ENCODE data around the gene MX2.

Gene MX2

DNA sequence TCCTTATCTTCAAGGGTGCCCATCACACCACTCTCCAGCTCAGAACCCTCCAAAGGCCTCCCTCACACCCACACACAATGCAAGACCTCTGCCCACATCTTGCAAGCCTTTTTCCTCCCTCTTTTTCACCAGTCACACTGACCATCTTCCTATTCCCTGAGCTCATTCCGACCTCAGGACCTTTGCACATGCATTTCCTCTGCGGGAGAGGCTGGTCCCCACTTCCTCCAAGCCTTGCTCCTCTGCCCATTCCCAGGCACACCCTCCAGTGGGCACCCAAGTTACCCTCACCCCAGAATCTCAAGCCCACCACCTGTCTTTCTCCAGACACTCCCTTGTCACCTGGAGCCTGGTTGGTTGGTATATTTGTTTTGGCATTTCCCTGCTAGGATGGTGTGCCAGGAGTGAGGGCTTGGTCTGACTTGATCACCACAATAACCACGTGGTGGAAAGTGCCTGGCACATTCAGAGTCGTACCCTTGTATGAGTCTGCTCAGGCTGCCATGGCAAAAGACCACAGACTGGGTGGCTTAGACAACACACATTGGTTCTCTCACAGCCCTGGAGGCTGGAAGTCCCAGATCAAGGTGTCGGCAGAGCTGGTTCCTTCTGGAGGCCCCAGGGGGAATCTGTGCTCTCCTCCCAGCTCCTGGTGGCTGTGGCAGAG lies 13.2 kb downstream of the MX2 start:
- peaks cover 3% of the 10 kb centered on the region for H3K36me3 ChIP-seq (replicated peaks; ENCODE audit: low read depth, low read length)
- no peaks in the 10 kb centered on the region for H3K27me3 ChIP-seq (ENCODE audit: low read depth, low read length)
- H4K20me1 ChIP-seq (ENCODE audit: insufficient read depth, low read length), result no peaks in the 10 kb centered on the region; the same call in 1 of the 2 replicates
- peaks cover 12% of the 10 kb centered on the region; the same call in 1 of the 2 replicates for H3K4me1 ChIP-seq (ENCODE audit: low read length)
- TF ChIP-seq, protein P1, sequence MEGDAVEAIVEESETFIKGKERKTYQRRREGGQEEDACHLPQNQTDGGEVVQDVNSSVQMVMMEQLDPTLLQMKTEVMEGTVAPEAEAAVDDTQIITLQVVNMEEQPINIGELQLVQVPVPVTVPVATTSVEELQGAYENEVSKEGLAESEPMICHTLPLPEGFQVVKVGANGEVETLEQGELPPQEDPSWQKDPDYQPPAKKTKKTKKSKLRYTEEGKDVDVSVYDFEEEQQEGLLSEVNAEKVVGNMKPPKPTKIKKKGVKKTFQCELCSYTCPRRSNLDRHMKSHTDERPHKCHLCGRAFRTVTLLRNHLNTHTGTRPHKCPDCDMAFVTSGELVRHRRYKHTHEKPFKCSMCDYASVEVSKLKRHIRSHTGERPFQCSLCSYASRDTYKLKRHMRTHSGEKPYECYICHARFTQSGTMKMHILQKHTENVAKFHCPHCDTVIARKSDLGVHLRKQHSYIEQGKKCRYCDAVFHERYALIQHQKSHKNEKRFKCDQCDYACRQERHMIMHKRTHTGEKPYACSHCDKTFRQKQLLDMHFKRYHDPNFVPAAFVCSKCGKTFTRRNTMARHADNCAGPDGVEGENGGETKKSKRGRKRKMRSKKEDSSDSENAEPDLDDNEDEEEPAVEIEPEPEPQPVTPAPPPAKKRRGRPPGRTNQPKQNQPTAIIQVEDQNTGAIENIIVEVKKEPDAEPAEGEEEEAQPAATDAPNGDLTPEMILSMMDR (IDR thresholded peaks at IDR 0.05; ENCODE audit: low read depth, low read length), result no peak
- TF ChIP-seq EZH2phosphoT487 (IDR thresholded peaks at IDR 0.05; ENCODE audit: low read depth), result no peak
- H3K27ac ChIP-seq (ENCODE audit: low read length), result no peak overlapping the region
- H2AFZ ChIP-seq (ENCODE audit: low read depth, low read length), result no peak overlapping the region
- H3K79me2 ChIP-seq (ENCODE audit: low read length), result peaks cover 58% of the 10 kb centered on the region
- H3K9me3 ChIP-seq (ENCODE audit: insufficient read depth, low read length), result no peaks in the 10 kb centered on the region
- H3K9ac ChIP-seq (ENCODE audit: low read length), result no peak overlapping the region
- no peak overlapping the region for H3K4me2 ChIP-seq (ENCODE audit: low read length)
- H3K4me3 ChIP-seq (ENCODE audit: low read length), result no peak overlapping the region

DNA sequence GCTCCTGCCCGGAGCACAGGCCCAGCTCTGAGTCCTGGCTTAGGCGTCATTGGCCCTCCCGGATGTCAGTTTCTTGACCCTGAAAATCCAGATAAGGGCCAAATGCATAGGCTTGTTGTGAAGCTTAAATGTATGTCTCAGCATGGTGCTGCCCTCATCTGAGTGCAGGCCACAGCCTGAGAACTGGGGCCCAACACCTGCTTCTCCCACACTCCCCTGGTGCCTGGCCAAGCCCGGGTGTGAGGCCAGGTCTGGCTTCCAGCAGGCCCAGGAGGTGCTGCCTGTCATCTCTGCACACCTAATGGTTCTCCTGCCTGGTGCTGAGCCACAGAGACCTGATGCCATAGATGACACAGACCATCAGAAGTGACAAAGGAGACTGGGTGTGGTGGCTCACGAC lies 14.0 kb downstream of the MX2 start:
- H3K36me3 ChIP-seq (replicated peaks; ENCODE audit: low read depth, low read length), result peaks cover 3% of the 10 kb centered on the region
- peaks cover 49% of the 10 kb centered on the region for H3K79me2 ChIP-seq (ENCODE audit: low read length)
- no peak overlapping the region for H3K27ac ChIP-seq (ENCODE audit: low read length)
- no peak overlapping the region for H2AFZ ChIP-seq (ENCODE audit: low read depth, low read length)
- H3K9ac ChIP-seq (ENCODE audit: low read length), result no peak overlapping the region
- no peaks in the 10 kb centered on the region for H3K27me3 ChIP-seq (ENCODE audit: low read depth, low read length)
- H3K4me1 ChIP-seq (ENCODE audit: low read length), result peaks cover 12% of the 10 kb centered on the region; the same call in 1 of the 2 replicates
- TF ChIP-seq, protein P1 (IDR thresholded peaks at IDR 0.05; ENCODE audit: low read depth, low read length), result no peak
- no peak for TF ChIP-seq EZH2phosphoT487 (IDR thresholded peaks at IDR 0.05; ENCODE audit: low read depth)
- H3K4me2 ChIP-seq (ENCODE audit: low read length), result no peak overlapping the region
- H4K20me1 ChIP-seq (ENCODE audit: insufficient read depth, low read length), result no peaks in the 10 kb centered on the region; the same call in 1 of the 2 replicates
- H3K4me3 ChIP-seq (ENCODE audit: low read length), result no peak overlapping the region
- no peaks in the 10 kb centered on the region for H3K9me3 ChIP-seq (ENCODE audit: insufficient read depth, low read length)

DNA sequence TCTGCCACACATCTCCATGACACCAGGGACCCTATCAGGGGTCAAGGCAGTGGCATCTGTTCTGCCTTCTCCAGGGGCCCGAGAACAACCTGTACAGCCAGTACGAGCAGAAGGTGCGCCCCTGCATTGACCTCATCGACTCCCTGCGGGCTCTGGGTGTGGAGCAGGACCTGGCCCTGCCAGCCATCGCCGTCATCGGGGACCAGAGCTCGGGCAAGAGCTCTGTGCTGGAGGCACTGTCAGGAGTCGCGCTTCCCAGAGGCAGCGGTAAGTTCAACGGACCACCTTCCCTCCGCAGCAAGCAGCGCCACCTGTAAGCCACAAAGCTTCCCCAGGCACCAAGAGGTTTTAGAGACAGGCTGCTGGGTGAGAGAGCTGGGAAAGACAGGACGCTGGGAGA lies 15.9 kb downstream of the MX2 start:
- TF ChIP-seq, protein P1 (IDR thresholded peaks at IDR 0.05; ENCODE audit: low read depth, low read length), result no peak
- no peak for TF ChIP-seq EZH2phosphoT487 (IDR thresholded peaks at IDR 0.05; ENCODE audit: low read depth)
- no peaks in the 10 kb centered on the region for H3K9me3 ChIP-seq (ENCODE audit: insufficient read depth, low read length)

GRCh38 chr21:41378849-41379248 lies 17.0 kb downstream of the MX2 start:
- Histone ChIP-seq H3K27me3 (ENCODE audit: low read depth, low read length) (no peaks in the 10 kb centered on the region), H3K9me3 (ENCODE audit: insufficient read depth, low read length) (no peaks in the 10 kb centered on the region), H3K27ac (ENCODE audit: low read length) (no peak overlapping the region), H3K4me1 (ENCODE audit: low read length) (no peaks in the 10 kb centered on the region), H3K36me3 (replicated peaks; ENCODE audit: low read depth, low read length) (peaks cover 12% of the 10 kb centered on the region), H4K20me1 (ENCODE audit: insufficient read depth, low read length) (no peaks in the 10 kb centered on the region), H3K79me2 (ENCODE audit: low read length) (peaks cover 20% of the 10 kb centered on the region), H3K4me2 (ENCODE audit: low read length) (no peak overlapping the region), H3K9ac (ENCODE audit: low read length) (no peak overlapping the region), H3K4me3 (ENCODE audit: low read length) (no peak overlapping the region), H2AFZ (ENCODE audit: low read depth, low read length) (no peak overlapping the region)
- TF ChIP-seq EZH2phosphoT487 (IDR thresholded peaks at IDR 0.05; ENCODE audit: low read depth), result no peak
- TF ChIP-seq, protein P1 (IDR thresholded peaks at IDR 0.05; ENCODE audit: low read depth, low read length), result no peak

More for the DNA sequence above, 15.9 kb downstream of the MX2 start:
- Histone ChIP-seq H3K4me3 (ENCODE audit: low read length) (no peak overlapping the region), H4K20me1 (ENCODE audit: insufficient read depth, low read length) (no peaks in the 10 kb centered on the region; the same call in 1 of the 2 replicates), H3K36me3 (replicated peaks; ENCODE audit: low read depth, low read length) (peaks cover 13% of the 10 kb centered on the region), H3K27ac (ENCODE audit: low read length) (no peak overlapping the region), H3K9ac (ENCODE audit: low read length) (no peak overlapping the region), H3K27me3 (ENCODE audit: low read depth, low read length) (no peaks in the 10 kb centered on the region), H3K4me1 (ENCODE audit: low read length) (no peaks in the 10 kb centered on the region), H2AFZ (ENCODE audit: low read depth, low read length) (no peak overlapping the region), H3K4me2 (ENCODE audit: low read length) (no peak overlapping the region), H3K79me2 (ENCODE audit: low read length) (peaks cover 31% of the 10 kb centered on the region)
